KOPT-K1 (cell line): ENCODE results near the gene RNF214.
"Not testable (repeated sequence)": the region's sequence is repeated elsewhere in the genome, so short reads cannot be mapped to it uniquely, and the experiment has no call there.

Experiments
- H3K27ac ChIP-seq: fragments of 200-600 bp; sonication (generic); 2 replicates; pipeline ENCODE4 v1.5.1; 2016; ENCODE audit warnings: antibody characterized with exemption, mild to moderate bottlenecking, low read depth, low read length; ENCODE audit not compliant: poor library complexity, severe bottlenecking
- H3K36me3 ChIP-seq: fragments of 200-600 bp; sonication (generic); 2 replicates; pipeline ENCODE4 v1.5.1; 2017; ENCODE audit warnings: antibody characterized with exemption, mild to moderate bottlenecking, low read length, moderate library complexity; ENCODE audit not compliant: insufficient read depth
- H3K9me3 ChIP-seq: fragments of 200-600 bp; sonication (generic); 2 replicates; pipeline ENCODE4 v1.5.1; 2017; ENCODE audit warnings: antibody characterized with exemption, low read length, mild to moderate bottlenecking; ENCODE audit not compliant: insufficient read depth, poor library complexity, severe bottlenecking

The RNF214 gene

DNA sequence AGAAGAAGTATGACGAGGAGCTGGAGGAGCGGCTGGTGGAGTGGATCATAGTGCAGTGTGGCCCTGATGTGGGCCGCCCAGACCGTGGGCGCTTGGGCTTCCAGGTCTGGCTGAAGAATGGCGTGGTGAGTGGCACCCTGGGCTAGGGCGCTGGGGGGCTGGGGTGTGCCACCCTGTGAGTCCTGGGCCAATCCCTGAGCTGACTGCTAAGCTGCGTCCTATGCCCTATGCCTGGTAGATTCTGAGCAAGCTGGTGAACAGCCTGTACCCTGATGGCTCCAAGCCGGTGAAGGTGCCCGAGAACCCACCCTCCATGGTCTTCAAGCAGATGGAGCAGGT, 29.4 kb upstream of the RNF214 start:
- H3K9me3 ChIP-seq, result no peaks in the 10 kb centered on the region
- H3K27ac ChIP-seq, result no peak overlapping the region
- peaks cover 31% of the 10 kb centered on the region; the same call in 1 of the 2 replicates for H3K36me3 ChIP-seq

GRCh38 chr11:117204283-117205080, 28.0 kb upstream of the RNF214 start:
- Histone ChIP-seq H3K9me3 (no peaks in the 10 kb centered on the region), H3K36me3 (peaks cover 31% of the 10 kb centered on the region; the same call in 1 of the 2 replicates), H3K27ac (no peak overlapping the region)

DNA sequence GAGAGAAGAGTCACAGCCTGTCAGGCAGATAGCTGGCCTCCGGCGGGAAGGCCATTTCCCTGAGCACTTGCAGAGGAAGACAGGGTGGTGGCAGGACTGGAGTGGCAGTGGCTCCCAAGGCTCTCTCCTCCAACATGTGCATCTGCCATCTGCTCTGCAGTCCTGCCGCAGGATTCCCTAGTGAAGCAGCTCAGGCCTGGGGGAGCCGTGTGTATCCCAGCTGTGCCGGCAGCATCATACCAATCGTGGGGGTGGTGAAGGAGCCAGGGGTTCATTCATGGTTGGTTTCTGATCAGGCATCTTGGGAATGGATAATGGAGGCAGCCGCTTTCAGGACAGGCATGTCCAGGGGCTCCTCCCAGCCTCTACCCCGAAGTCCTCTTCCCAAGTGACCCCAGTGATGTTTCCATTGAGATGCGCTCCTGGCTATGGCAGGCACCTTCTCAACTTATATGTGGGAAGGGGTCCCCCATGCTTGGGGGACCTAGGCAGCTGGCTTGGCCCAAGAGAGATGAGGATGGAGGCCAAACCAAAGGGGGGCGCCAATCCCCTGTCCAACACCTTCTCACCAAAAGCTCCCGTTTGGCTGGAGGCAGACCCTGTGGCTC, 27.2 kb upstream of the RNF214 start:
- Histone ChIP-seq H3K36me3 (peaks cover 31% of the 10 kb centered on the region; the same call in 1 of the 2 replicates), H3K27ac (no peak overlapping the region), H3K9me3 (no peaks in the 10 kb centered on the region)

GRCh38 chr11:117206111-117206510, 26.4 kb upstream of the RNF214 start:
- H3K9me3 ChIP-seq, H3K27ac ChIP-seq: not testable (repeated sequence)
- peaks cover 38% of the 10 kb centered on the region; the same call in 1 of the 2 replicates for H3K36me3 ChIP-seq

GRCh38 chr11:117206859-117207258, 25.6 kb upstream of the RNF214 start:
- H3K9me3 ChIP-seq, H3K27ac ChIP-seq: not testable (repeated sequence)
- peaks cover 45% of the 10 kb centered on the region; the same call in 1 of the 2 replicates for H3K36me3 ChIP-seq

GRCh38 chr11:117207481-117207880, 25.0 kb upstream of the RNF214 start:
- peaks cover 49% of the 10 kb centered on the region; the same call in 1 of the 2 replicates for H3K36me3 ChIP-seq
- H3K27ac ChIP-seq, H3K9me3 ChIP-seq: not testable (repeated sequence)

DNA sequence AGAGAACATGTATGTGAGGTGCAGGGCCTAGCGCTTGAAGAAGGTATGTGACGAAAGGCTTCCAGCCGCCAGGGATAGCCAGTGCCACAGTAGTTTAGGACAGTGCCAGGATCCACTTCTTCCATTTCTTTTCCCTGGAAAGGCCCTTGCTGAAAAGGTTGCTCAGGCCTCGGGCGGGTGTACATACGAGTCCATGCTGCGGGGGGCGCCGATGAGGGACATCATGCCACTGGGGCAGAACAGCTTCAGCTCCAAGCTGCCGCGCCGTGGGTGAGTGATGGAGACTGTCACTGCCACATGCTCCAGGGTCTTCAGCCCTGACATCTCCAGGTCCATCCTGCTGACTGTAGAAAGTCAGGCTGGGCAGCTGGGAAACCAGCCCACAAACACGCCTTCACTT, 23.8 kb upstream of the RNF214 start:
- H3K27ac ChIP-seq, H3K9me3 ChIP-seq: not testable (repeated sequence)
- peaks cover 50% of the 10 kb centered on the region for H3K36me3 ChIP-seq

- not testable (repeated sequence) for H3K9me3 ChIP-seq, H3K27ac ChIP-seq
- H3K36me3 ChIP-seq, result peaks cover 49% of the 10 kb centered on the region
Observed at GRCh38 chr11:117209351-117210125, 22.9 kb upstream of the RNF214 start.

- Histone ChIP-seq H3K36me3 (peaks cover 45% of the 10 kb centered on the region), H3K27ac (no peak overlapping the region), H3K9me3 (no peaks in the 10 kb centered on the region)
Observed at GRCh38 chr11:117210620-117211019, 21.9 kb upstream of the RNF214 start.

- H3K27ac ChIP-seq, result no peak overlapping the region
Observed at GRCh38 chr11:117212697-117213355, 19.6 kb upstream of the RNF214 start.

DNA sequence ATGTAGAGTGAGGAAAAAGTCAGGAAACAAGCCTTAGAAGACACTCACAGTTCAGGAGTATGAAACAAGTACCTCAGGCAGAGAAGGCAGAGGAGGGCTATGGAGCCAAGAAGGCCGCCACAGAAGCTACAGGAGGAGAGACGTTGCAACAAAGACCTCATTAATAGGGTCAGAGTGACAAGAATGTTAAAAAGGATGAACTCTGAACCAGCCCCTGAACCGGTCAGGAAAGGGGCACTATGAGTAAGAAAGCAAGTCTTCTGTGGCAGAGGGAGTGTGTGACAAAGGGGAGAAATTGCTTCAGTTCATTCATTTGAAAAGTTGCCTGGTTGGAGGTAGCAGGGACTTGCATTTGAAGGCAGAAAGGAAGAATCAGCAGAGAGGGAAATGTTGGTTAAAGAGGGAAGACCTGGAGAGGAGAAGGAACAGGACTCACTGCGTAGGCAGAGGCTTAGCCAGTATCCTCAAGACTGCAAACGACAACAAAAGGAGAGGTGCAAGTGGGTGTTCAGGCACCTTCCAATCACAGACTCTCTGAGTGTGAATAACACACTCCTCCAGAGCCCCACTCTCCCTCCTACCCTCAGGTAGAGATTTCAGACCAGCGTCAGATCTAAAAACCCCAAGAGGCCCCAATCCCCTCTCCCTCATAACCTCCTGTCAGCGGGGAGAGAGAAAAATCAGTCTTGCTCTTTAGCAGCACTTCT, 17.9 kb upstream of the RNF214 start:
- no peak overlapping the region for H3K27ac ChIP-seq

More at GRCh38 chr11:117212697-117213355, 19.6 kb upstream of the RNF214 start:
- Histone ChIP-seq H3K36me3 (peaks cover 66% of the 10 kb centered on the region), H3K9me3 (no peaks in the 10 kb centered on the region)

DNA sequence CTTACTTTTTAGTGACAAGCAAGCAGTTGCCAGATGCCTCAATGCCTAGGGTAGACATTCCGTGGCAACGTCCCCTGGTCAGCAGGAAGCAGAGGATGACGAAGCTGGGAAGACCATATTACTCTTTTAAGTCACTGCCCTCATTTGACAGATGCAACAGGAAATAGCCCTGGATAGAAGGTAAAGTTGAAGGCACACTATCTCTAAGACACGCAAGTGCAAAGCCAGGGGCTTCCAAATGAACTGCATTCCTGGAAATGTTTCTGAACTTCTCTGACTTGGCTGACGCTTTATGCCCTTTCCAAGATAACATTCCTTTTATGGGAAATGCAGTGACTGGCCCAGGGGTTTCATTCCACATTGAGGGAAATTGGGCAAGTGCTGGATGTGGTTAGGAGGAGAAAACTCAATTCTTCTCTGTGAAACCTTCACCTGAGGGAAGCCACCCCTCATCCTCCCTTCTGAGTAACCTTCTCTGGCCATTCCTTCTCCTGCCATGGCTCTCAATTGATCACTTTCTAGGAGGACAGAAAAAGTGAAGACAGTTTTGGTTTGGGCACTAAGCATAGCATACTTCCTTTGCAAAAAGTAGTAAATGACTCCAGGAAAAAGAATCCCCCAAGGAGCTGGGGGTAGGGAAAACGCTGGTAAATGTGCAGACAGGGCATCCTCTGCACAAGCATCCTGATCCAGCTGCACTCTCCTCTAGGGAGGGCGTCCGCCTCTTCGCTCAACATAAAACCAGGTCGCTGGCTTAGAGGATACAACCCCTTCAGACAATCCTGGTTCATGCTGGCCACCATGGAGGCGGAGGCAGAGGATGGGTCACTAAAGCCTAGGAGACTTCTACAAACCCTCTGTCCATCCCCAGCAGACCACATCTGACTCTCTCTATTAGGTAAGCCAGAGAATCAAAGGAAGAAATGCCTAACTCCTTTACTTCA, 15.1 kb upstream of the RNF214 start:
- peaks cover 94% of the 10 kb centered on the region for H3K36me3 ChIP-seq
- H3K27ac ChIP-seq, result no peak overlapping the region
- no peaks in the 10 kb centered on the region for H3K9me3 ChIP-seq

More for the DNA sequence above, 17.9 kb upstream of the RNF214 start:
- Histone ChIP-seq H3K36me3 (peaks cover 84% of the 10 kb centered on the region), H3K9me3 (no peaks in the 10 kb centered on the region)

DNA sequence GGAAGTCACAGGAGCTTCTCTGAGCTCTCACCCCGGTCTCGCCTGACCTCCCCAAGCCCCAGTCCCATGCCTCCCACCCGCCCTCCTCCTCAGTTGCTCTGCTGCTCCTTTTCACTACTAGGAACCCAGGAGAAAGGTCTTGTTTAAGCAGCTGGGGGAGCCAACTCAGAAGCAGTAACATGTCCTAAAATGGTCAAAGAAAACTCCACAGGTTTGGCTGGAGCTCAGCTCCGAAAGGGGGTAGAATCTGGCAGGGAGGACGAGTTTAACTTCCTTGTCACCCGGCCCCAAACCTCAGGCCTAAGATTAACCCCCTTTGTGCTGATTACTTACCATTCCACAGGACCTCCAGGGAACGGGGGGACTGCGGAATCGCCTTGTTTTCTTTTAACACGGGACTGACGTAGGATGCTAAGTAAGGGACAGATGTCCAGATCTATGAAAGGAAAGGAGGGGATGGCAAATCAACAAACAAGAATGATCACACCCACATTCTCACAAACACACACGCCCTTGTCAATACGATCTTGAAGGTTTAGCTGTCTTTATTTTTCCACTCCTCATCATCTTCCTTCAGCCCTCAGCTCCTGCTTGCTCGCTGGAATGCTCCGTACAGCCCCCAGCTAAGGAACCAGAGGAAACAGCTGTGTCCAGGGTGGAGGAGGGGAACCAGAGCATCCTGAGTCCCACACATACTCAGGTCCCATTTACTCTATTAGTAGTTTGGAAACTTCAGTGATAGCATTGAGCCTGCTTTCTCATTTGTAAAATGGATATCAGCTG, 14.1 kb upstream of the RNF214 start:
- H3K9me3 ChIP-seq, result no peaks in the 10 kb centered on the region
- no peak overlapping the region for H3K27ac ChIP-seq
- peaks cover 95% of the 10 kb centered on the region for H3K36me3 ChIP-seq
